Gastroesophageal sphincter (tissue), 4 donors: ENCODE data around the gene CAP1. TPM values are rescaled to one million over a fixed set of nuclear protein-coding genes. Genes with fewer than 3 reads are reported as not detected.
A peak's percentile ranks its signal among the peaks of the same experiment; 100 is the strongest.

Source experiments
- ATAC-seq: fragments of 150-250 bp; one replicate; pipeline ENCODE4 v1.9.1; 2016; ENCODE audit warnings: mild to moderate bottlenecking, moderate library complexity
- H3K27ac ChIP-seq, 4 donors: fragments of 200-600 bp; sonication (generic) in 3 of 4; 1 replicate in 3 of 4; 2 replicates in 1 of 4; pipeline ENCODE4 v1.5.1; 2016 to 2019
- H3K27me3 ChIP-seq: fragments of 200-600 bp; sonication (generic); one replicate; pipeline ENCODE4 v1.5.1; 2019
- H3K36me3 ChIP-seq, 2 donors: fragments of 200-600 bp; sonication (generic); one replicate each; pipeline ENCODE4 v1.5.1; 2019; ENCODE audit warnings: control low read depth in 1 of 2
- H3K4me1 ChIP-seq, 3 donors: fragments of 200-600 bp; sonication (generic); 1 replicate in 2 of 3; 2 replicates in 1 of 3; pipeline ENCODE4 v1.5.1; 2016 to 2019; ENCODE audit warnings: control low read depth in 2 of 3
- H3K4me3 ChIP-seq, 2 donors: fragments of 200-600 bp; sonication (generic); one replicate each; pipeline ENCODE4 v1.5.1; 2019; ENCODE audit warnings: mild to moderate bottlenecking in 1 of 2, moderate library complexity in 1 of 2
- H3K9me3 ChIP-seq, 3 donors: fragments of 200-600 bp; sonication (generic); one replicate each; pipeline ENCODE4 v1.5.1; 2017 to 2019; ENCODE audit warnings: control low read depth in 2 of 3
- CTCF ChIP-seq, 4 experiments: fragments of 200-600 bp in 2 of 4; fragments of 450-650 bp in 2 of 4; sonication (generic) in 1 of 4; IDR thresholded peaks; one replicate each; pipeline ENCODE4 v1.5.1; 2017 to 2019; ENCODE audit warnings: antibody characterized with exemption in 4 of 4, mild to moderate bottlenecking in 2 of 4, moderate library complexity in 2 of 4
- EP300 ChIP-seq: sonication (generic); formaldehyde crosslinking; IDR thresholded peaks from one replicate; pipeline ENCODE4 v1.6.1; 2017; ENCODE audit warnings: antibody characterized with exemption, mild to moderate bottlenecking
- POLR2A ChIP-seq, 2 donors: fragments of 450-650 bp; IDR thresholded peaks; one replicate each; pipeline ENCODE4 v1.6.1; 2017; ENCODE audit warnings: antibody characterized with exemption in 2 of 2, mild to moderate bottlenecking in 2 of 2, moderate library complexity in 1 of 2
- POLR2AphosphoS5 ChIP-seq: sonication (generic); formaldehyde crosslinking; IDR thresholded peaks from one replicate; pipeline ENCODE4 v1.6.1; 2017; ENCODE audit warnings: antibody characterized with exemption
- WGBS, 2 donors: methylation state at CpG; one replicate each; pipeline ENCODE4 v1.1.5; 2018; ENCODE audit warnings: low coverage in 1 of 2; 5-methylcytosine and 5-hydroxymethylcytosine counted together
- total RNA-seq, 4 donors: library from RNA; depleted of rRNA; stranded (reverse); fragments of >200 nt; gene quantifications; one replicate each; pipeline ENCODE4 v1.1.0, GENCODE V29; 2016

Gene CAP1
- total RNA-seq, 4 donors from 2014 or later = 421 to 533 (median 500) TPM

- no peaks in the 10 kb centered on the region for H3K27me3 ChIP-seq
- TF ChIP-seq EP300 (no peak), CTCF (IDR thresholded peaks at IDR 0.05) (no peak), POLR2A (IDR thresholded peaks at IDR 0.05) (no peak), POLR2AphosphoS5 (no peak)
- 75 to 79% methylated on average over 5 to 6 of the region's 7 CpGs for WGBS, 2 donors
- H3K9me3 ChIP-seq = no peaks in the 10 kb centered on the region
- peaks cover 0 to 48% of the 10 kb centered on the region in 2 donors for H3K36me3 ChIP-seq
- peak overlapping the region in 3 of 4 donors; percentile 44 to 65 (median 54) for H3K27ac ChIP-seq
- H3K4me1 ChIP-seq = peaks cover 24 to 84% (median 49%) of the 10 kb centered on the region in 3 donors
- no peak for ATAC-seq
- H3K4me3 ChIP-seq = no peak overlapping the region
Observed at GRCh38 chr1:40058453-40059337, 18.2 kb downstream of the CAP1 start.

- TF ChIP-seq POLR2A (IDR thresholded peaks at IDR 0.05) (no peak), EP300 (no peak), POLR2AphosphoS5 (no peak), CTCF (IDR thresholded peaks at IDR 0.05) (no peak)
- Histone ChIP-seq H3K36me3 (peaks cover 5 to 56% of the 10 kb centered on the region in 2 donors), H3K4me3 (no peak overlapping the region), H3K27me3 (no peaks in the 10 kb centered on the region), H3K4me1 (peaks cover 24 to 76% (median 46%) of the 10 kb centered on the region in 3 donors), H3K9me3 (no peaks in the 10 kb centered on the region), H3K27ac (peak overlapping the region in 3 of 4 donors; percentile 44 to 65 (median 54))
- WGBS, 2 donors = 46 to 48% methylated on average over 4 of the region's 4 CpGs
- ATAC-seq = no peak
Observed at GRCh38 chr1:40059338-40059959, 18.9 kb downstream of the CAP1 start.

- TF ChIP-seq CTCF (IDR thresholded peaks at IDR 0.05) (no peak), POLR2AphosphoS5 (no peak), EP300 (no peak), POLR2A (IDR thresholded peaks at IDR 0.05) (no peak)
- Histone ChIP-seq H3K27me3 (no peaks in the 10 kb centered on the region), H3K36me3 (peaks cover 12 to 63% of the 10 kb centered on the region in 2 donors), H3K4me3 (no peak overlapping the region), H3K4me1 (peaks cover 20 to 69% (median 46%) of the 10 kb centered on the region in 3 donors), H3K9me3 (no peaks in the 10 kb centered on the region), H3K27ac (peak overlapping the region; percentile 32 to 65 (median 48))
- ATAC-seq = no peak
- 46 to 49% methylated on average over 6 to 7 of the region's 7 CpGs for WGBS, 2 donors
Observed at GRCh38 chr1:40059960-40060750, 19.6 kb downstream of the CAP1 start.

- peaks cover 17 to 100% of the 10 kb centered on the region in 2 donors for H3K36me3 ChIP-seq
Observed at GRCh38 chr1:40064797-40065499, 24.4 kb downstream of the CAP1 start.

More at GRCh38 chr1:40064797-40065499, 24.4 kb downstream of the CAP1 start:
- ATAC-seq = no peak
- H3K9me3 ChIP-seq = no peaks in the 10 kb centered on the region
- TF ChIP-seq POLR2AphosphoS5 = no peak
- TF ChIP-seq EP300 = no peak
- TF ChIP-seq POLR2A (IDR thresholded peaks at IDR 0.05) = no peak
- TF ChIP-seq CTCF (IDR thresholded peaks at IDR 0.05) = no peak
- no peaks in the 10 kb centered on the region for H3K27me3 ChIP-seq
- H3K27ac ChIP-seq = peak overlapping the region in 3 of 4 donors; percentile 12 to 41 (median 29)
- H3K4me3 ChIP-seq = no peak overlapping the region
- WGBS, 2 donors = 77% methylated on average over 2 of the region's 2 CpGs; no CpG with 5 or more reads in 1 of the 2 donors
- H3K4me1 ChIP-seq = peaks cover 7 to 28% (median 8%) of the 10 kb centered on the region in 3 donors
